Calu3 (cell line): Measurements from ENCODE around the gene CHRNA4. TPM values are rescaled to one million over a fixed set of nuclear protein-coding genes. Genes with fewer than 3 reads are reported as not detected.

Experiments
- BruUV-seq: library from RNA; stranded (reverse); fragments of 400-500 nt; replicated peaks from 2 replicates; lab custom pipeline; 2021; lab: Mats Ljungman, UMichigan
- CTCF ChIA-PET: fragments of 300-600 bp; sonication (Branson Sonifier 250); formaldehyde crosslinking; loops from one replicate; lab custom pipeline; 2022; ENCODE audit warnings: antibody characterized with exemption; lab: Charles Lee
- DNase-seq: peaks from one replicate; pipeline ENCODE4 v3.0.0; 2022
- H3K27ac Mint-ChIP-seq: one replicate; pipeline ENCODE4 v1.8.0; 2022; ENCODE audit warnings: mixed read lengths; ENCODE audit not compliant: unreplicated experiment
- H3K27me3 Mint-ChIP-seq: one replicate; pipeline ENCODE4 v1.8.0; 2022; ENCODE audit warnings: mixed read lengths; ENCODE audit not compliant: unreplicated experiment
- H3K36me3 Mint-ChIP-seq: one replicate; pipeline ENCODE4 v1.8.0; 2022; ENCODE audit warnings: mild to moderate bottlenecking, moderate library complexity, mixed read lengths; ENCODE audit not compliant: insufficient read depth, unreplicated experiment
- H3K4me1 Mint-ChIP-seq: one replicate; pipeline ENCODE4 v1.8.0; 2022; ENCODE audit warnings: mild to moderate bottlenecking, low read depth, mixed read lengths; ENCODE audit not compliant: unreplicated experiment
- H3K4me3 Mint-ChIP-seq: one replicate; pipeline ENCODE4 v1.8.0; 2022; ENCODE audit warnings: mild to moderate bottlenecking, low read depth, moderate library complexity, mixed read lengths; ENCODE audit not compliant: unreplicated experiment
- H3K9me3 Mint-ChIP-seq: one replicate; pipeline ENCODE4 v1.8.0; 2022; ENCODE audit warnings: low read depth, mixed read lengths; ENCODE audit not compliant: unreplicated experiment
- intact Hi-C: fragments of 100-400 bp; cut with micrococcal nuclease; formaldehyde crosslinking; loops from one replicate; pipeline ENCODE4 v1.10.0; 2022; ENCODE audit not compliant: unreplicated experiment
- total RNA-seq: library from RNA; stranded (reverse); gene quantifications from 2 replicates; pipeline ENCODE4 v1.2.3, GENCODE V29; 2022
- TF ChIP-seq, protein P1 (sequence below): fragments of 200-600 bp; IDR thresholded peaks from one replicate; pipeline ENCODE4 v1.8.0; 2022; ENCODE audit warnings: antibody characterized with exemption; ENCODE audit not compliant: unreplicated experiment

CHRNA4 gene
- total RNA-seq, 1 experiment from 2014 or later, result not detected

DNA sequence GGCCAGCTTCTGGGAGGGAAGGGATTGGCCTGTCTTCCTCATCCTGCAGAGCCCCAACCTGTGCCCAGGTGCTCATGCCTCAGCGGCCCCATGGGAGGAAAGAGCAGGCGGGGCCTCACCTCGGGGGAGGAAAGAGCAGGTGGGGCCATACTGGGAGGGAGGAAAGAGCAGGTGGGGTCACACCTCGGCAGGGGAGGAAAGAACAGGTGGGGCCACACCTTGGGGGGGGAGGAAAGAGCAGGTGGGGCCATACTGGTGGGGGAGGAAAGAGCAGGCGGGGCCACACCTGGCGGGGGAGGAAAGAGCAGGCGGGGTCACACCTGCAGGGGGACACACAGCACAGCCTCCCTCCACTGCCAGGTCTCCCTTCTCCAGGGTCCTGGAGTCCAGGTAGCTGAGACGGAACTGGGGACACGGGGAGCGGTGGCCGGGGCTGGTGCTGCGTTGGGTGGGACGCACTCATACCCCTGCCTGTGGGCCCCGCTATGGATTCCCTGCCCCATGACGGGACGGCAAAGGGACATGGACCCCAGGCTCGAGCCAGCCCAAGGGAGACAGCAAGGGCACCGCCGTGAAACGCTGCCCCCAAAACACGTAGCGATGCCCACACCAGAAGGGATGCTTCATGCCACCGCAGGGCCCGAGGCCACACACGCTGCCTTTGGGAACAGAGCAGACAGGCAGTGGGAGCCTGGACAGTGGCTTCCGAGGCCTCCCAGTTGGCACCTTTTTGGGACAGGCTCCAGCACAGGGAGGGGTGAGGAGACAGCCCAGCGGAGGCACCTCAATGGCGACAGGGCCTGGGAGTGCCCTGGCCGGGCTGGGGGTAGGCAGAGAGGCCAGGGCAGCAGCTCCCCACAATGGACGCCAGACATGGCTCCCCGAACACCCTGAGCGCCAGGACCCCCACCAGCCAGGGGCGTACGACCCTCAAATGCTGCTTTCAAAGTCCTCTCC is 43.3 kb upstream of the CHRNA4 start:
- Mint-ChIP-seq H3K27ac (no peak overlapping the region), H3K36me3 (no peaks in the 10 kb centered on the region), H3K4me3 (no peak overlapping the region), H3K4me1 (no peaks in the 10 kb centered on the region), H3K9me3 (no peaks in the 10 kb centered on the region), H3K27me3 (peaks cover 74% of the 10 kb centered on the region)
- DNase-seq, result no peak
- intact Hi-C loops, result no loop called here
- TF ChIP-seq, protein P1, sequence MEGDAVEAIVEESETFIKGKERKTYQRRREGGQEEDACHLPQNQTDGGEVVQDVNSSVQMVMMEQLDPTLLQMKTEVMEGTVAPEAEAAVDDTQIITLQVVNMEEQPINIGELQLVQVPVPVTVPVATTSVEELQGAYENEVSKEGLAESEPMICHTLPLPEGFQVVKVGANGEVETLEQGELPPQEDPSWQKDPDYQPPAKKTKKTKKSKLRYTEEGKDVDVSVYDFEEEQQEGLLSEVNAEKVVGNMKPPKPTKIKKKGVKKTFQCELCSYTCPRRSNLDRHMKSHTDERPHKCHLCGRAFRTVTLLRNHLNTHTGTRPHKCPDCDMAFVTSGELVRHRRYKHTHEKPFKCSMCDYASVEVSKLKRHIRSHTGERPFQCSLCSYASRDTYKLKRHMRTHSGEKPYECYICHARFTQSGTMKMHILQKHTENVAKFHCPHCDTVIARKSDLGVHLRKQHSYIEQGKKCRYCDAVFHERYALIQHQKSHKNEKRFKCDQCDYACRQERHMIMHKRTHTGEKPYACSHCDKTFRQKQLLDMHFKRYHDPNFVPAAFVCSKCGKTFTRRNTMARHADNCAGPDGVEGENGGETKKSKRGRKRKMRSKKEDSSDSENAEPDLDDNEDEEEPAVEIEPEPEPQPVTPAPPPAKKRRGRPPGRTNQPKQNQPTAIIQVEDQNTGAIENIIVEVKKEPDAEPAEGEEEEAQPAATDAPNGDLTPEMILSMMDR, result no peak
- CTCF ChIA-PET, result no interaction called here
- BruUV-seq, result no TSS peak

DNA sequence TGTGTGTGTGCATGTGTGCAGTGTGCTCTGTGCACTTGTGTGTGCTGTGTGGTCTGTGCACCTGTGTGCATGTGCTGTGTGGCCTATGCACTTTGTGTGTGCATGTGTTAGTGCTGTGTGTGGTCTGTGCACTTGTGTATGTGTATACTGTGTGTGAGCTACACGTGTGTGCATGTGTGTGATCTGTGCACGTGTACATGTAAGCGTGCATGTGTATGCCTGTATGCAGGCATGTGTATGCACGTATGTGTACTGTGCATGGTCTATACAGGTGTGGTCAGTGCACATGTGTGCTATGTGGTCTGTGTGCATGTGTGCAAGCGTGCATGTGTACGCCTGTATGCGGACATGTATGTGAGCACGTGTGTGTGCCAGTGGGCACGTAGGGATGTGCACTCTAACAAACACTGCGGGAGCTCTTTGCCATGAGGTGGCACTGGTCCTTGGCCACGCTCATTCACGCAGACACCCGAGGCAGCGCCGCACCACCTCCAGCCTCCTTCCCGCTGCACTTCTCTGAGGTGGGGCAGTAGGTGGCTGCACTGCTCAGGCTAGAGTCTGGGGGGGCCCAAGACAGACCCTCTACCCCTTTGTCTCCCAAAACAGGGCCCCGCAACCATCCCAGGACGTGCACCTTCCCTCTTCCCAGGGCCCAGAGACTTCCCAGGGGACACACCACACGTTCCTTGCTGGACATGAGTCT is 42.4 kb upstream of the CHRNA4 start:
- no peak overlapping the region for H3K27ac Mint-ChIP-seq
- H3K27me3 Mint-ChIP-seq, result peaks cover 82% of the 10 kb centered on the region
- H3K36me3 Mint-ChIP-seq, result no peaks in the 10 kb centered on the region
- CTCF ChIA-PET, result interaction anchor here (0.6 kb wide), 1 partner anchor 14 kb away, joined by 4 read pairs; no protein-coding TSS in a partner anchor
- BruUV-seq, result no TSS peak
- no peak for DNase-seq
- H3K9me3 Mint-ChIP-seq, result no peaks in the 10 kb centered on the region
- no peak overlapping the region for H3K4me3 Mint-ChIP-seq
- TF ChIP-seq, protein P1, result no peak
- H3K4me1 Mint-ChIP-seq, result no peaks in the 10 kb centered on the region
- intact Hi-C loops, result no loop called here

DNA sequence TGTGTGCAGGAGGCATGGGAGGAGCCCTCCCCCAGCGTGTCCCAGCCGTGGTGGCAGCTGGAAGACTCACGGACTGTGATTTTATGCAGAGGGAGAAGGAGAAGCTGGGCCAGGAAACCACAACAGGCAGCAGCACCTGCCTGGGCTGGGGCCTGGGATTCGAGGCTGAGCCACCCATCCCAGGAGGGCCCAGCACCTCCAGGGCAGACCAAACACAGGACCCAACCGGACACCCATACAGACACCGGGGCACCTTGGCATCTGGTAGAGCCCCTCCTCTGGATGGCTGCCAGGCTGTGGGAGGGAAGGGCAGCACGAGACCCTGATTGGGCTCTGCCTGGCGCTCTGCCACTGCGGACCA is 41.7 kb upstream of the CHRNA4 start:
- Mint-ChIP-seq H3K9me3 (no peaks in the 10 kb centered on the region), H3K36me3 (no peaks in the 10 kb centered on the region), H3K4me3 (no peak overlapping the region), H3K4me1 (no peaks in the 10 kb centered on the region), H3K27ac (no peak overlapping the region), H3K27me3 (peaks cover 90% of the 10 kb centered on the region)
- BruUV-seq, result no TSS peak
- CTCF ChIA-PET, result interaction anchor here (0.6 kb wide), 1 partner anchor 13 kb away, joined by 4 read pairs; no protein-coding TSS in a partner anchor
- TF ChIP-seq, protein P1, result no peak
- intact Hi-C loops, result no loop called here
- DNase-seq, result no peak

DNA sequence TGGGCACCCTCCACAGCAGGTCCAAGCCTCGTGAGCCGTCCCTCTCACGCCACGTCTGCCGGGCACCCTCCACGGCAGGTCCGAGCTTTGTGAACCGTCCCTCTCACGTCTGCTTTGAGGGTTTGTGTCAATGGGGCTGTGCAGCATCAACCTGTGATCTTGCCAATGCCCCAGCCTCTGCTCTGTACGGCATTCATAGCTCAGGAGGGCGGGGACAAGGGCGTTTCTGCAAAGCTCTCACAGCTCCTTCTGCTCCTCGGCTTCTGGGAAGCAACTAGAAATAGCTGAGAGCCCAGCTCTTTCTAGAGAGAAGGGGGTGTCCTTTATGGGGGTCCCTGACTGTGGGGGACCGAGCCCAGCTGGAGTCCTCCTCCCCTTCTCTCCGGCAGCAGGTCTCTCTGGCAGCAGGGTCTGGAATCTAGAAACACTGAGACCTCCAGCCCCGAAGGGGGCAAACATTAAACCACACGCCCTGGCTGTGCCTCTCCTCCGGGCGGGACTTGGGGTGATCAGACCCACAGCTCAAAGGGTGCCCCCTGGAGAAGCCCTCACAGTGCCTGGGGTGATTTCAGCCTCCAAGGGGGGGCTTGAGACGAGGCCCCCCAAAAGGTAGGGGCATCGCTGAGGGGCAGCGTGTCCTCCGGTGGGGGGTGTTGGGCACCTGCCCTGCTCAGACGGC is 41.2 kb upstream of the CHRNA4 start:
- H3K36me3 Mint-ChIP-seq, result no peaks in the 10 kb centered on the region
- no peak for DNase-seq
- no TSS peak for BruUV-seq
- no peak overlapping the region for H3K4me3 Mint-ChIP-seq
- H3K27ac Mint-ChIP-seq, result no peak overlapping the region
- CTCF ChIA-PET, result interaction anchor here (0.5 kb wide), 1 partner anchor 112 kb away, joined by 3 read pairs; no protein-coding TSS in a partner anchor
- TF ChIP-seq, protein P1, result no peak
- H3K4me1 Mint-ChIP-seq, result no peaks in the 10 kb centered on the region
- peaks cover 95% of the 10 kb centered on the region for H3K27me3 Mint-ChIP-seq
- no peaks in the 10 kb centered on the region for H3K9me3 Mint-ChIP-seq
- intact Hi-C loops, result no loop called here
